Muscle layer of colon (tissue), 2 donors: Measurements from ENCODE around the gene N4BP2.

Experiments
- H3K27ac ChIP-seq: one replicate; pipeline ENCODE4 v1.7.0; 2013; ENCODE audit warnings: low read depth, mild to moderate bottlenecking, low read length, moderate library complexity
- H3K27me3 ChIP-seq, 2 donors: one replicate each; pipeline ENCODE4 v1.7.0; 2013; ENCODE audit warnings: low read length in 2 of 2, mild to moderate bottlenecking in 2 of 2; ENCODE audit not compliant: insufficient read depth in 2 of 2, control insufficient read depth in 1 of 2
- H3K36me3 ChIP-seq: one replicate; pipeline ENCODE4 v1.7.0; 2013; ENCODE audit warnings: mild to moderate bottlenecking, low read length; ENCODE audit not compliant: insufficient read depth
- H3K4me1 ChIP-seq: one replicate; pipeline ENCODE4 v1.7.0; 2013; ENCODE audit warnings: mild to moderate bottlenecking, low read length; ENCODE audit not compliant: insufficient read depth
- H3K4me3 ChIP-seq, 2 donors: one replicate each; pipeline ENCODE4 v1.7.0; 2013; ENCODE audit warnings: low read length in 2 of 2, low read depth in 1 of 2, mild to moderate bottlenecking in 1 of 2, moderate library complexity in 1 of 2
- H3K9ac ChIP-seq: one replicate; pipeline ENCODE4 v1.7.0; 2013; ENCODE audit warnings: low read length
- H3K9me3 ChIP-seq: one replicate; pipeline ENCODE4 v1.7.0; 2013; ENCODE audit warnings: mild to moderate bottlenecking, low read length
- donor health status: abdominal sarcoma.
- donor health status: Adenocarcinoma of cecum.

The N4BP2 gene

GRCh38 chr4:40164459-40164858, 107.8 kb downstream of the N4BP2 start:
- Histone ChIP-seq H3K27ac (no peak overlapping the region), H3K4me3 (no peak overlapping the region), H3K4me1 (no peaks in the 10 kb centered on the region), H3K27me3 (no peaks in the 10 kb centered on the region), H3K36me3 (no peaks in the 10 kb centered on the region), H3K9me3 (no peaks in the 10 kb centered on the region), H3K9ac (no peak overlapping the region)

- no peak overlapping the region for H3K27ac ChIP-seq
- no peaks in the 10 kb centered on the region for H3K9me3 ChIP-seq
- no peak overlapping the region for H3K4me3 ChIP-seq
- no peaks in the 10 kb centered on the region for H3K4me1 ChIP-seq
- no peaks in the 10 kb centered on the region for H3K27me3 ChIP-seq
- no peak overlapping the region for H3K9ac ChIP-seq
- no peaks in the 10 kb centered on the region for H3K36me3 ChIP-seq
These were observed 109.3 kb downstream of the N4BP2 start for GRCh38 chr4:40165916-40166315.

- no peak overlapping the region for H3K9ac ChIP-seq
- H3K27me3 ChIP-seq, result no peaks in the 10 kb centered on the region
- H3K4me3 ChIP-seq, result no peak overlapping the region
- no peaks in the 10 kb centered on the region for H3K36me3 ChIP-seq
- no peak overlapping the region for H3K27ac ChIP-seq
- no peaks in the 10 kb centered on the region for H3K4me1 ChIP-seq
- no peaks in the 10 kb centered on the region for H3K9me3 ChIP-seq
These were observed 111.4 kb downstream of the N4BP2 start for GRCh38 chr4:40168070-40168469.

GRCh38 chr4:40170588-40170987, 113.9 kb downstream of the N4BP2 start:
- H3K9ac ChIP-seq, result no peak overlapping the region
- no peaks in the 10 kb centered on the region for H3K9me3 ChIP-seq
- H3K36me3 ChIP-seq, result no peaks in the 10 kb centered on the region
- no peaks in the 10 kb centered on the region for H3K4me1 ChIP-seq
- H3K27ac ChIP-seq, result no peak overlapping the region
- no peaks in the 10 kb centered on the region for H3K27me3 ChIP-seq
- no peak overlapping the region for H3K4me3 ChIP-seq

GRCh38 chr4:40173470-40173875, 116.8 kb downstream of the N4BP2 start:
- Histone ChIP-seq H3K27me3 (no peaks in the 10 kb centered on the region), H3K36me3 (no peaks in the 10 kb centered on the region), H3K9ac (no peak overlapping the region), H3K4me1 (no peaks in the 10 kb centered on the region), H3K4me3 (no peak overlapping the region), H3K9me3 (no peaks in the 10 kb centered on the region), H3K27ac (no peak overlapping the region)

- Histone ChIP-seq H3K4me1 (no peaks in the 10 kb centered on the region), H3K9ac (no peak overlapping the region), H3K27me3 (no peaks in the 10 kb centered on the region), H3K27ac (no peak overlapping the region), H3K36me3 (no peaks in the 10 kb centered on the region), H3K4me3 (no peak overlapping the region), H3K9me3 (no peaks in the 10 kb centered on the region)
These were observed 120.0 kb downstream of the N4BP2 start for GRCh38 chr4:40176602-40177001.

GRCh38 chr4:40177591-40177990, 120.9 kb downstream of the N4BP2 start:
- Histone ChIP-seq H3K9me3 (no peaks in the 10 kb centered on the region), H3K36me3 (no peaks in the 10 kb centered on the region)

GRCh38 chr4:40178672-40179071, 122.0 kb downstream of the N4BP2 start:
- no peak overlapping the region for H3K27ac ChIP-seq
- H3K27me3 ChIP-seq, result no peaks in the 10 kb centered on the region

More at GRCh38 chr4:40177591-40177990, 120.9 kb downstream of the N4BP2 start:
- no peaks in the 10 kb centered on the region for H3K27me3 ChIP-seq
- H3K9ac ChIP-seq, result no peak overlapping the region
- H3K27ac ChIP-seq, result no peak overlapping the region
- no peak overlapping the region for H3K4me3 ChIP-seq
- no peaks in the 10 kb centered on the region for H3K4me1 ChIP-seq

GRCh38 chr4:40179360-40179759, 122.7 kb downstream of the N4BP2 start:
- H3K27me3 ChIP-seq, result no peaks in the 10 kb centered on the region
- no peak overlapping the region for H3K9ac ChIP-seq
- H3K36me3 ChIP-seq, result no peaks in the 10 kb centered on the region
- no peak overlapping the region for H3K4me3 ChIP-seq
- no peak overlapping the region for H3K27ac ChIP-seq
- H3K9me3 ChIP-seq, result no peaks in the 10 kb centered on the region
- H3K4me1 ChIP-seq, result no peaks in the 10 kb centered on the region

More at GRCh38 chr4:40178672-40179071, 122.0 kb downstream of the N4BP2 start:
- Histone ChIP-seq H3K4me3 (no peak overlapping the region), H3K4me1 (no peaks in the 10 kb centered on the region), H3K9me3 (no peaks in the 10 kb centered on the region), H3K9ac (no peak overlapping the region), H3K36me3 (no peaks in the 10 kb centered on the region)

- Histone ChIP-seq H3K4me1 (no peaks in the 10 kb centered on the region), H3K27ac (no peak overlapping the region), H3K9me3 (no peaks in the 10 kb centered on the region)
These were observed 123.7 kb downstream of the N4BP2 start for GRCh38 chr4:40180356-40180755.

GRCh38 chr4:40182001-40182400, 125.4 kb downstream of the N4BP2 start:
- Histone ChIP-seq H3K9ac (no peak overlapping the region), H3K27ac (no peak overlapping the region), H3K4me1 (no peaks in the 10 kb centered on the region), H3K9me3 (no peaks in the 10 kb centered on the region), H3K4me3 (no peak overlapping the region), H3K27me3 (no peaks in the 10 kb centered on the region), H3K36me3 (no peaks in the 10 kb centered on the region)

More at GRCh38 chr4:40180356-40180755, 123.7 kb downstream of the N4BP2 start:
- H3K4me3 ChIP-seq, result no peak overlapping the region
- no peaks in the 10 kb centered on the region for H3K27me3 ChIP-seq
- H3K36me3 ChIP-seq, result no peaks in the 10 kb centered on the region
- H3K9ac ChIP-seq, result no peak overlapping the region

GRCh38 chr4:40182954-40183353, 126.3 kb downstream of the N4BP2 start:
- no peak overlapping the region for H3K27ac ChIP-seq
- no peak overlapping the region for H3K9ac ChIP-seq
- H3K9me3 ChIP-seq, result no peaks in the 10 kb centered on the region
- no peaks in the 10 kb centered on the region for H3K27me3 ChIP-seq
- H3K4me1 ChIP-seq, result no peaks in the 10 kb centered on the region
- H3K36me3 ChIP-seq, result no peaks in the 10 kb centered on the region
- H3K4me3 ChIP-seq, result no peak overlapping the region
